HepG2 (cell line): ENCODE measurements around the gene UAP1L1. TPM values are rescaled to one million over a fixed set of nuclear protein-coding genes. Genes with fewer than 3 reads are reported as not detected.

Source experiments
- ARID2 ChIP-seq: sonication (generic); formaldehyde crosslinking; IDR thresholded peaks from 2 replicates; pipeline ENCODE4 v1.8.1; 2022; ENCODE audit warnings: mild to moderate bottlenecking, missing genetic modification reagents, borderline replicate concordance
- ATAD3A ChIP-seq: sonication (generic); formaldehyde crosslinking; IDR thresholded peaks from 2 replicates; pipeline ENCODE4 v1.4.0; 2020; ENCODE audit warnings: missing genetic modification reagents
- BATF2 ChIP-seq: sonication (generic); formaldehyde crosslinking; IDR thresholded peaks from 2 replicates; pipeline ENCODE4 v1.8.0; 2022; ENCODE audit warnings: mild to moderate bottlenecking, missing genetic modification reagents, moderate library complexity
- BCL6 ChIP-seq: IDR thresholded peaks from 2 replicates; pipeline ENCODE4 v1.6.1; 2016; ENCODE audit warnings: missing genetic modification reagents, missing compliant biosample characterization
- CBFB ChIP-seq: sonication (generic); formaldehyde crosslinking; IDR thresholded peaks from 2 replicates; pipeline ENCODE4 v1.4.0; 2020; ENCODE audit warnings: missing genetic modification reagents
- FOXJ3 ChIP-seq: sonication (generic); formaldehyde crosslinking; IDR thresholded peaks from 2 replicates; pipeline ENCODE4 v1.4.0; 2020; ENCODE audit warnings: missing genetic modification reagents, mild to moderate bottlenecking, borderline replicate concordance
- HHEX ChIP-seq: IDR thresholded peaks from 2 replicates; pipeline ENCODE4 v1.6.1; 2016; ENCODE audit warnings: control low read depth
- HOXD1 ChIP-seq: sonication (generic); formaldehyde crosslinking; IDR thresholded peaks from 2 replicates; pipeline ENCODE4 v1.5.0; 2020; ENCODE audit warnings: missing genetic modification reagents
- IKZF1 ChIP-seq: fragments of 450-650 bp; IDR thresholded peaks from 2 replicates; pipeline ENCODE4 v1.7.1; 2016
- JUND ChIP-seq: sonication (generic); formaldehyde crosslinking; IDR thresholded peaks from 2 replicates; pipeline ENCODE4 v1.8.0; 2022; ENCODE audit warnings: mild to moderate bottlenecking, missing genetic modification reagents
- KAT7 ChIP-seq: IDR thresholded peaks from 2 replicates; pipeline ENCODE4 v1.6.1; 2018; ENCODE audit warnings: borderline replicate concordance, missing compliant biosample characterization
- MAFK ChIP-seq, 2 experiments: IDR thresholded peaks in 1 of 2; conservative IDR thresholded peaks in 1 of 2; 2 replicates each; pipeline ENCODE4 v1.6.1; 2011; ENCODE audit warnings: improper control_type of control experiment in 2 of 2, low read length in 2 of 2
- MEIS2 ChIP-seq: sonication (generic); formaldehyde crosslinking; IDR thresholded peaks from 2 replicates; pipeline ENCODE4 v1.9.0; 2021; ENCODE audit warnings: mild to moderate bottlenecking, missing genetic modification reagents
- MYNN ChIP-seq: sonication (generic); formaldehyde crosslinking; IDR thresholded peaks from 2 replicates; pipeline ENCODE4 v1.4.0; 2020; ENCODE audit warnings: mild to moderate bottlenecking, low read depth, missing genetic modification reagents
- NRL ChIP-seq: sonication (generic); formaldehyde crosslinking; IDR thresholded peaks from 2 replicates; pipeline ENCODE4 v1.5.0; 2020; ENCODE audit warnings: missing genetic modification reagents, mild to moderate bottlenecking, moderate library complexity, borderline replicate concordance
- REXO4 ChIP-seq: sonication (generic); formaldehyde crosslinking; IDR thresholded peaks from 2 replicates; pipeline ENCODE4 v1.8.0; 2022; ENCODE audit warnings: missing genetic modification reagents, mild to moderate bottlenecking, borderline replicate concordance
- TAF15 ChIP-seq: fragments of 200-400 bp; formaldehyde crosslinking; IDR thresholded peaks from one replicate; pipeline ENCODE4 v1.6.1; 2018; ENCODE audit warnings: mild to moderate bottlenecking, low read depth, low read length; ENCODE audit not compliant: poor library complexity, severe bottlenecking
- TFDP1 ChIP-seq: IDR thresholded peaks from 2 replicates; pipeline ENCODE4 v1.6.1; 2016; ENCODE audit warnings: missing compliant biosample characterization, missing genetic modification reagents, borderline replicate concordance
- TMF1 ChIP-seq: sonication (generic); formaldehyde crosslinking; IDR thresholded peaks from 2 replicates; pipeline ENCODE4 v1.8.1; 2022; ENCODE audit warnings: low read depth, missing genetic modification reagents
- WIZ ChIP-seq: sonication (generic); formaldehyde crosslinking; IDR thresholded peaks from 2 replicates; pipeline ENCODE4 v1.5.1; 2020; ENCODE audit warnings: mild to moderate bottlenecking, missing genetic modification reagents
- YEATS4 ChIP-seq: sonication (generic); formaldehyde crosslinking; IDR thresholded peaks from 2 replicates; pipeline ENCODE4 v1.4.0; 2020; ENCODE audit warnings: missing genetic modification reagents, borderline replicate concordance
- ZNF160 ChIP-seq: sonication (generic); formaldehyde crosslinking; IDR thresholded peaks from 2 replicates; pipeline ENCODE4 v1.8.0; 2022; ENCODE audit warnings: mild to moderate bottlenecking, inconsistent platforms, missing genetic modification reagents
- ZNF343 ChIP-seq: sonication (generic); formaldehyde crosslinking; IDR thresholded peaks from 2 replicates; pipeline ENCODE4 v1.4.0; 2020; ENCODE audit warnings: mild to moderate bottlenecking, missing genetic modification reagents
- ZNF350 ChIP-seq: sonication (generic); formaldehyde crosslinking; IDR thresholded peaks from 2 replicates; pipeline ENCODE4 v1.4.0; 2020; ENCODE audit warnings: mild to moderate bottlenecking, low read depth, missing genetic modification reagents, borderline replicate concordance
- ZNF558 ChIP-seq: sonication (generic); formaldehyde crosslinking; IDR thresholded peaks from 2 replicates; pipeline ENCODE4 v1.9.0; 2022; ENCODE audit warnings: mild to moderate bottlenecking, missing genetic modification reagents, borderline replicate concordance
- ZNF709 ChIP-seq: sonication (generic); formaldehyde crosslinking; IDR thresholded peaks from 2 replicates; pipeline ENCODE4 v1.5.0; 2020; ENCODE audit warnings: mild to moderate bottlenecking, missing genetic modification reagents
- ZNF775 ChIP-seq: sonication (generic); formaldehyde crosslinking; IDR thresholded peaks from 2 replicates; pipeline ENCODE4 v1.4.0; 2020; ENCODE audit warnings: missing genetic modification reagents, mild to moderate bottlenecking, moderate library complexity, borderline replicate concordance
- ZNF841 ChIP-seq: sonication (generic); formaldehyde crosslinking; IDR thresholded peaks from 2 replicates; pipeline ENCODE4 v1.8.1; 2023; ENCODE audit warnings: missing genetic modification reagents, borderline replicate concordance
- ZSCAN9 ChIP-seq: IDR thresholded peaks from 2 replicates; pipeline ENCODE4 v1.6.1; 2016; ENCODE audit warnings: borderline replicate concordance
- polyA plus RNA-seq, 8 experiments: library from polyadenylated mRNA; depleted of rRNA in 3 of 8; stranded (reverse) in 7 of 8; unstranded in 1 of 8; fragments of >200 nt; fragmentation: Illumina TruSeq in 4 of 8; extraction: Trizol in 4 of 8; gene quantifications; 2 replicates each; pipeline versions ENCODE4 v1.2.1 to v1.2.3, GENCODE V29; 2011 to 2016; ENCODE audit warnings: low read depth in 4 of 8, missing spikeins in 1 of 8, mixed read lengths in 1 of 8; ENCODE audit not compliant: insufficient read depth in 1 of 8
- total RNA-seq, 5 experiments: library from RNA; depleted of rRNA; stranded (reverse); fragments of >200 nt; fragmentation: Illumina TruSeq; extraction: Trizol; gene quantifications; 2 replicates each; pipeline ENCODE4 v1.2.3, GENCODE V29; 2016; ENCODE audit warnings: low read depth in 1 of 5

Gene UAP1L1
- total and polyA plus RNA-seq, 2 of the 13 experiments (the other 11 are each of a cell fraction or from before 2014, with no cell fraction given) = 5.4 to 6.4 TPM

- TF ChIP-seq ZNF775 (CRISPR knock-in tag) = no peak
- no peak for TF ChIP-seq REXO4 (CRISPR knock-in tag)
- TF ChIP-seq YEATS4 = peak; percentile 69; the same call in 1 of the 2 replicates
- peak; percentile 42 for TF ChIP-seq MEIS2
- TF ChIP-seq IKZF1 = no peak
- TF ChIP-seq MYNN (CRISPR knock-in tag) = no peak
- peak; percentile 53; the same call in 1 of the 2 replicates for TF ChIP-seq NRL (CRISPR knock-in tag)
- peak; percentile 75; the same call in 1 of the 2 replicates for TF ChIP-seq ZNF558 (CRISPR knock-in tag)
- no peak for TF ChIP-seq ARID2
- TF ChIP-seq ZNF343 = peak; percentile 17; the same call in 1 of the 2 replicates
- TF ChIP-seq WIZ (CRISPR knock-in tag) = peak; percentile 54; the same call in 1 of the 2 replicates
- TF ChIP-seq CBFB (CRISPR knock-in tag) = no peak
- TF ChIP-seq HOXD1 (CRISPR knock-in tag) = peak; percentile 32; the same call in 1 of the 2 replicates
- TF ChIP-seq HHEX (CRISPR knock-in tag) = 0 out of 2 replicates have a peak, but pooled peaks have one; percentile 13
- 0 out of 2 replicates have a peak, but pooled peaks have one; percentile 56 for TF ChIP-seq ZNF709
- TF ChIP-seq ATAD3A (CRISPR knock-in tag) = 0 out of 2 replicates have a peak, but pooled peaks have one; percentile 15
- TF ChIP-seq BCL6 (CRISPR knock-in tag) = no peak
- no peak for TF ChIP-seq BATF2 (CRISPR knock-in tag)
- no peak for TF ChIP-seq MAFK (conservative IDR thresholded peaks at IDR 0.05 in 1 of 2, IDR thresholded peaks at IDR 0.05 in 1 of 2; ENCODE audit: low read length in 2 of 2)
- TF ChIP-seq TAF15 = no peak
- TF ChIP-seq ZNF350 (CRISPR knock-in tag) = no peak; the same call in 1 of the 2 replicates
- TF ChIP-seq FOXJ3 = no peak
- peak; percentile 7; the same call in 1 of the 2 replicates for TF ChIP-seq JUND (CRISPR knock-in tag)
- TF ChIP-seq TMF1 (CRISPR knock-in tag) = peak; percentile 6; the same call in 1 of the 2 replicates
- TF ChIP-seq KAT7 (CRISPR knock-in tag) = no peak
- TF ChIP-seq TFDP1 (CRISPR knock-in tag) = no peak; the same call in 1 of the 2 replicates
- TF ChIP-seq ZNF841 (CRISPR knock-in tag) = no peak
- peak; percentile 36; the same call in 1 of the 2 replicates for TF ChIP-seq ZNF160 (CRISPR knock-in tag)
- TF ChIP-seq ZSCAN9 (CRISPR knock-in tag) = no peak
Observed at GRCh38 chr9:137053944-137054931, 23.1 kb upstream of the UAP1L1 start, which contains the start of gene ENTPD2 (continued).
